Colonic mucosa (tissue), 4 donors: ENCODE measurements around the gene DDX52. TPM values are rescaled to one million over a fixed set of nuclear protein-coding genes. Genes with fewer than 3 reads are reported as not detected.

Experiments used
- DNase-seq: peaks from one replicate; pipeline ENCODE4 v3.0.0-alpha.2; 2020
- H3K27ac ChIP-seq: fragments of 200-600 bp; one replicate; pipeline ENCODE4 v1.8.0; 2021
- H3K27me3 ChIP-seq: fragments of 200-600 bp; one replicate; pipeline ENCODE4 v1.8.0; 2021
- H3K36me3 ChIP-seq: fragments of 200-600 bp; one replicate; pipeline ENCODE4 v1.8.0; 2021
- H3K4me1 ChIP-seq: fragments of 200-600 bp; one replicate; pipeline ENCODE4 v1.8.0; 2021; ENCODE audit warnings: mild to moderate bottlenecking
- H3K4me3 ChIP-seq: fragments of 200-600 bp; one replicate; pipeline ENCODE4 v1.8.0; 2021
- H3K9ac ChIP-seq, 2 donors: one replicate each; pipeline ENCODE4 v1.7.0; 2013; ENCODE audit warnings: control low read depth in 2 of 2, low read depth in 2 of 2, low read length in 2 of 2
- H3K9me3 ChIP-seq: fragments of 200-600 bp; one replicate; pipeline ENCODE4 v1.8.0; 2021
- intact Hi-C: fragments of 100-400 bp; cut with DNase I; formaldehyde crosslinking; loops from one replicate; pipeline ENCODE4 v1.14.1; 2022
- total RNA-seq, 2 donors: library from RNA; stranded (reverse); fragmentation: NEBNext Ultra II Directional in 1 of 2; extraction: Animal tissue kit (Norgen Biotek cat#: 25700) in 1 of 2; gene quantifications; one replicate each; pipeline ENCODE4 v1.2.1, GENCODE V29; 2021
- TF ChIP-seq, protein P1 (sequence below): fragments of 200-600 bp; IDR thresholded peaks from one replicate; pipeline ENCODE4 v1.8.0; 2022; ENCODE audit warnings: antibody characterized with exemption, mild to moderate bottlenecking
- donor health status: healthy.
- donor health status: DM: no; HTN: no; CAD: no.
- donor health status: DM: no; HTN: no; CAD: no.

The DDX52 gene
- total RNA-seq, 2 donors from 2014 or later: 26.3 to 26.4 TPM

DNA sequence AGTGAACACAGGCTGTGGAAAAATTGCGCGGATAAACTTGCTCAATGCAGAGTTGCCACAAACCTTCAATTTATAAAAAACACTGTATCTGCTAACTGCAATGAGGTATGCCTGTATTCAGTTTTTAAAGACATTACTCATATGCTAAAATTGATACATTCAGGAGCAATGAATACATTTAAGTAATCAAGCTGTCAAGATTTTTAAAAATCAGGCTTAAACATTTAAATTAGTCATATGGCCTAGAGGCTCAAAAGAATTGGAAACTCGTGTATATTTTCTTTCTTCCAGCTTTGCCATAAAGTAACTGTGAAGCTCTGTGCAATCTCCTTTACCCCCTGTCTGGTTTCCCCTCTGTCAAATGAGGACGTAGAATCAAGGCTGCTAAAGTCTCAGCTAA, 38.2 kb downstream of the DDX52 start:
- Histone ChIP-seq H3K4me1 (no peaks in the 10 kb centered on the region), H3K27me3 (no peaks in the 10 kb centered on the region), H3K4me3 (no peak overlapping the region), H3K27ac (no peak overlapping the region), H3K9me3 (no peaks in the 10 kb centered on the region), H3K36me3 (no peaks in the 10 kb centered on the region), H3K9ac (no peak overlapping the region)
- intact Hi-C loops: no loop called here
- TF ChIP-seq, protein P1, sequence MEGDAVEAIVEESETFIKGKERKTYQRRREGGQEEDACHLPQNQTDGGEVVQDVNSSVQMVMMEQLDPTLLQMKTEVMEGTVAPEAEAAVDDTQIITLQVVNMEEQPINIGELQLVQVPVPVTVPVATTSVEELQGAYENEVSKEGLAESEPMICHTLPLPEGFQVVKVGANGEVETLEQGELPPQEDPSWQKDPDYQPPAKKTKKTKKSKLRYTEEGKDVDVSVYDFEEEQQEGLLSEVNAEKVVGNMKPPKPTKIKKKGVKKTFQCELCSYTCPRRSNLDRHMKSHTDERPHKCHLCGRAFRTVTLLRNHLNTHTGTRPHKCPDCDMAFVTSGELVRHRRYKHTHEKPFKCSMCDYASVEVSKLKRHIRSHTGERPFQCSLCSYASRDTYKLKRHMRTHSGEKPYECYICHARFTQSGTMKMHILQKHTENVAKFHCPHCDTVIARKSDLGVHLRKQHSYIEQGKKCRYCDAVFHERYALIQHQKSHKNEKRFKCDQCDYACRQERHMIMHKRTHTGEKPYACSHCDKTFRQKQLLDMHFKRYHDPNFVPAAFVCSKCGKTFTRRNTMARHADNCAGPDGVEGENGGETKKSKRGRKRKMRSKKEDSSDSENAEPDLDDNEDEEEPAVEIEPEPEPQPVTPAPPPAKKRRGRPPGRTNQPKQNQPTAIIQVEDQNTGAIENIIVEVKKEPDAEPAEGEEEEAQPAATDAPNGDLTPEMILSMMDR: no peak
- no peak for DNase-seq

DNA sequence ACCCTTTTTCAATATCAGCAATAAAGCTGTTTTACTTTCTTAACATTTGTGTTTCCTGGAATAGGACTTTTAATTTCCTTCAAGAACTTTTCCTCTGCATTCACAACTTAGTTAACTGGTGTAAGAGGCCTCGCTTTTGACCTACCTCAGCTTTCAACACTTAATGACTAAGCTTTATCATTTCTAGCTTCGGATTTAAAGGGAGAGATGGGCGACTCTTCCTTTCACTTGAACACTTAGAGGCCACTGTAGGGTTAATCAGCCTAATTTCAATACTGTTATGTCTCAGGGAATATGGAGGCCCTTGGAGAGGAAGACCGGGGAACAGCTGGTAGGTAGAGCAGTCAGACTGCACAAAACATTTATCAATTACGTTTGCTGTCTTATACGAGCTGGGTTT, 38.7 kb downstream of the DDX52 start:
- H3K9ac ChIP-seq: no peak overlapping the region
- DNase-seq: no peak
- no peak overlapping the region for H3K4me3 ChIP-seq
- no peaks in the 10 kb centered on the region for H3K36me3 ChIP-seq
- H3K27me3 ChIP-seq: no peaks in the 10 kb centered on the region
- TF ChIP-seq, protein P1: no peak
- no peaks in the 10 kb centered on the region for H3K4me1 ChIP-seq
- intact Hi-C loops: no loop called here
- H3K27ac ChIP-seq: no peak overlapping the region
- no peaks in the 10 kb centered on the region for H3K9me3 ChIP-seq

DNA sequence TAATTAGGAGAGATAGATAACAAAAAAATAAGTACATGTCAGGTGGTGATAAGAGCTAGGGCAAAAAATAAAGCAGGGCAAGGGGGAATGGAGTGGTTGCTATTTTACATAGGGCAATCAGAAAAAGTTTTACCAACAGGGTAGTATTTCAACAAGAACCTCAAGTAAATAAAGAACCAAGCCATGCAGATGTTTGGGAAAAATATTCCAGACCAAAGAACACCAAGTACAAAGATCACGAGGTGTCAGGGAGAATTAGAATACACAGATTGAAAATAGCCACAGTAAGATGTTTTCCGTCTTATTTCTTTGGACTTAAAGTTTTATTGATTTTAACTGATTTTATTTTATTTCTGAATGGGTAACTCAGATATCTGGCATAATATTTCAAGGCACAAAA, 45.1 kb downstream of the DDX52 start:
- TF ChIP-seq, protein P1: no peak

DNA sequence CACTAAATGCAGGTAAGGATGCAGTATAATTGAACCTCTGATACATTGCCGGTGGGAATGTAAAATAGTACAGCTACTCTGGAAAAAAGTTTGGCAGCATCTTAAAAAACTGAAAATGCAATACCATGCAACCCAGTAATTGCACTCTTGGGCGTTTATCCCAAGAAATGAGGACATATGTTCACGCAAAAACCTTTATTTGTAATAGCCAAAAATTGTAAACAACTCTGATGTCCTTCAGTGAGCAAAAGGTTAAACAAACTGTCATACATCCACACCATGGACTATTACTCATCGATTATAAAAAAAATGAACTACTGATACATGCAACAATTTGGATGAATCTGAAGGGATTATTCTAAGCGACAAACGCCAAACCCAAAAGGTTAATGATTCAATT, 51.0 kb downstream of the DDX52 start:
- H3K4me1 ChIP-seq: no peaks in the 10 kb centered on the region
- DNase-seq: no peak
- TF ChIP-seq, protein P1: no peak
- no peak overlapping the region for H3K27ac ChIP-seq
- H3K36me3 ChIP-seq: no peaks in the 10 kb centered on the region
- intact Hi-C loops: no loop called here
- no peak overlapping the region for H3K4me3 ChIP-seq
- H3K27me3 ChIP-seq: no peaks in the 10 kb centered on the region
- no peaks in the 10 kb centered on the region for H3K9me3 ChIP-seq
- H3K9ac ChIP-seq: no peak overlapping the region

More for the DNA sequence above, 45.1 kb downstream of the DDX52 start:
- Histone ChIP-seq H3K4me1 (no peaks in the 10 kb centered on the region), H3K9me3 (no peaks in the 10 kb centered on the region), H3K9ac (no peak overlapping the region), H3K27me3 (no peaks in the 10 kb centered on the region), H3K27ac (no peak overlapping the region), H3K36me3 (no peaks in the 10 kb centered on the region), H3K4me3 (no peak overlapping the region)
- no peak for DNase-seq
- intact Hi-C loops: no loop called here

DNA sequence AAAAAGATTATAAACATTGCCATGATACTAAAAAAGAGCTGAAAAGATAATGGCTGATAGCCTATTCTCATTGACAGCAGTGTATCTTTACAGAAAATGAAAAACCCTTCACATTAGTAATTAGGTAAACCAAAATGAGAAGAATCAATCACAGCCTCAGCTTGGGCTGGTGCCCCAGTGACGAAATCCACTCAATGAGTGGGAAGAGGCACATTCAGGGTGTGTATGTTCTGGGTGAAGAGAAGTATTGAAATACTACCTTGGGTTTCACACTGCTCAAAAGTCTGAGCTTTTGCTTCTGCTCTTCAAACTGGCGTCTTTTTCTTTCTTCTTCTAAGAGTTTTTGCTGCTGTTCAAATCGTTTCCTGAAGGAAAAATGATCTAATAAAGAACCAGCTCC, 58.2 kb downstream of the DDX52 start:
- no peaks in the 10 kb centered on the region for H3K4me1 ChIP-seq
- no peak for DNase-seq
- no peak overlapping the region for H3K27ac ChIP-seq
- no peaks in the 10 kb centered on the region for H3K27me3 ChIP-seq
- no peak overlapping the region for H3K4me3 ChIP-seq
- TF ChIP-seq, protein P1: no peak
- no peaks in the 10 kb centered on the region for H3K9me3 ChIP-seq
- H3K36me3 ChIP-seq: peaks cover 5% of the 10 kb centered on the region
- no peak overlapping the region for H3K9ac ChIP-seq
- intact Hi-C loops: no loop called here

DNA sequence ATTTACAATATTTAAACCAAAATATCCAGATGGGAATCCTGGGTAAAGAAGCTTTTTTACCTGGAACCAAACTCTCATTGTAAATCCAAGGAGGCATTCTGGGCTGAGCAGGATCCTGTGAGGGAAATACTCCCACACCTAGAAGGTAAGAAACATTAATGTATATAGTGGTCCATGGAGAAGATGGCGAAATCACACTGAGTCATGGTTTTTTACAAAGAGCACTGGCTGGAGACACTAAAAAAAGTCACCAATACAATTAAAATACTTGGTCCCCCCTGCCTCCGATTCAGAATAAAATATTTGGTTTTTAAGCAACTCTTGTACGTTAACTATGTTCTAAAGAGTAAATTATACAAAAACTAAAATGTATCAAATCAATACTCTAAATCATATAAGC, 67.0 kb downstream of the DDX52 start:
- Histone ChIP-seq H3K4me1 (no peaks in the 10 kb centered on the region), H3K27ac (no peak overlapping the region), H3K36me3 (no peaks in the 10 kb centered on the region), H3K4me3 (no peak overlapping the region), H3K9me3 (no peaks in the 10 kb centered on the region), H3K27me3 (no peaks in the 10 kb centered on the region), H3K9ac (no peak overlapping the region)
- DNase-seq: no peak
- intact Hi-C loops: no loop called here
- TF ChIP-seq, protein P1: no peak
